RWPE2 (cell line): Measurements from ENCODE around the gene C2orf68.

Experiments
- ATAC-seq: fragments of 200-7000 bp; cut with Tn5 transposase; 3 replicates; pipeline ENCODE4 v1.9.1; 2021; ENCODE audit warnings: low read depth
- DNase-seq: peaks from one replicate; pipeline ENCODE4 v3.0.0-alpha.2; 2020; ENCODE audit warnings: low spot score
- H3K27ac ChIP-seq: fragments of 450-650 bp; 2 replicates; pipeline ENCODE4 v1.5.1; 2017; ENCODE audit warnings: mild to moderate bottlenecking; ENCODE audit not compliant: poor library complexity, severe bottlenecking
- H3K27me3 ChIP-seq: fragments of 250-450 bp; sonication (Bioruptor Pico); 2 replicates; pipeline ENCODE4 v1.5.1; 2021; ENCODE audit warnings: mild to moderate bottlenecking, moderate library complexity; ENCODE audit not compliant: insufficient read depth, poor library complexity, severe bottlenecking
- H3K36me3 ChIP-seq: fragments of 250-450 bp; sonication (Bioruptor Pico); 2 replicates; pipeline ENCODE4 v1.5.1; 2020; ENCODE audit warnings: low read depth, mild to moderate bottlenecking, moderate library complexity
- H3K4me1 ChIP-seq: fragments of 250-450 bp; sonication (Bioruptor Pico); 2 replicates; pipeline ENCODE4 v1.5.1; 2021; ENCODE audit warnings: mild to moderate bottlenecking, moderate library complexity; ENCODE audit not compliant: insufficient read depth, poor library complexity, severe bottlenecking
- H3K4me3 ChIP-seq: fragments of 250-450 bp; sonication (Bioruptor Pico); 2 replicates; pipeline ENCODE4 v1.5.1; 2021; ENCODE audit warnings: mild to moderate bottlenecking, moderate library complexity; ENCODE audit not compliant: severe bottlenecking
- H3K9me3 ChIP-seq: fragments of 250-450 bp; sonication (Bioruptor Pico); 2 replicates; pipeline ENCODE4 v1.5.1; 2021; ENCODE audit warnings: mild to moderate bottlenecking, moderate library complexity; ENCODE audit not compliant: severe bottlenecking
- TF ChIP-seq, protein P1 (sequence below): fragments of 450-650 bp; IDR thresholded peaks from one replicate; pipeline ENCODE4 v1.5.1; 2017; ENCODE audit warnings: mild to moderate bottlenecking, moderate library complexity; ENCODE audit not compliant: poor library complexity, severe bottlenecking

C2orf68 gene

DNA sequence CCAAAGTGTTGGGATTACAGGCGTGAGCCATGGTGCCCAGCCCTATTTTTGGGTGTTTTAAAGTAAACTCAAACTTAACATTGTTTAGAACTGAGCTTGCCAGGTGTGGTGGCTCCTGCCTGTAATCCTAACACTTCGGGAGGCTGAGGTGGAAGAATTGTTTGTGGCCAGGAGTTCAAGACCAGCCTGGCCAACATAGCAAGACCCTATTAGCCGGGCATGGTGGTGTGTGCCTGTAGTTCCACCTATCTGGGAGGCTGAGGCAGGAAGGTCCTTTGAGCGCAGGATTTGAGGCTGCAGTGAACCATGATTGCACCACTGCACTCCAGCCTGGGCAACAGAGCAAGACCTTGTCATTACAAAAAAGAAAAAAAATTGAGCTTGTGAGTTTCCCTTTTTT is 38.6 kb upstream of the C2orf68 start:
- Histone ChIP-seq H3K27ac (peak overlapping the region; percentile 25), H3K4me3 (no peak overlapping the region), H3K36me3 (peaks cover 68% of the 10 kb centered on the region), H3K9me3 (no peaks in the 10 kb centered on the region), H3K27me3 (no peaks in the 10 kb centered on the region), H3K4me1 (peaks cover 12% of the 10 kb centered on the region)
- ATAC-seq = no peak
- TF ChIP-seq, protein P1, sequence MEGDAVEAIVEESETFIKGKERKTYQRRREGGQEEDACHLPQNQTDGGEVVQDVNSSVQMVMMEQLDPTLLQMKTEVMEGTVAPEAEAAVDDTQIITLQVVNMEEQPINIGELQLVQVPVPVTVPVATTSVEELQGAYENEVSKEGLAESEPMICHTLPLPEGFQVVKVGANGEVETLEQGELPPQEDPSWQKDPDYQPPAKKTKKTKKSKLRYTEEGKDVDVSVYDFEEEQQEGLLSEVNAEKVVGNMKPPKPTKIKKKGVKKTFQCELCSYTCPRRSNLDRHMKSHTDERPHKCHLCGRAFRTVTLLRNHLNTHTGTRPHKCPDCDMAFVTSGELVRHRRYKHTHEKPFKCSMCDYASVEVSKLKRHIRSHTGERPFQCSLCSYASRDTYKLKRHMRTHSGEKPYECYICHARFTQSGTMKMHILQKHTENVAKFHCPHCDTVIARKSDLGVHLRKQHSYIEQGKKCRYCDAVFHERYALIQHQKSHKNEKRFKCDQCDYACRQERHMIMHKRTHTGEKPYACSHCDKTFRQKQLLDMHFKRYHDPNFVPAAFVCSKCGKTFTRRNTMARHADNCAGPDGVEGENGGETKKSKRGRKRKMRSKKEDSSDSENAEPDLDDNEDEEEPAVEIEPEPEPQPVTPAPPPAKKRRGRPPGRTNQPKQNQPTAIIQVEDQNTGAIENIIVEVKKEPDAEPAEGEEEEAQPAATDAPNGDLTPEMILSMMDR = no peak
- DNase-seq = no peak

DNA sequence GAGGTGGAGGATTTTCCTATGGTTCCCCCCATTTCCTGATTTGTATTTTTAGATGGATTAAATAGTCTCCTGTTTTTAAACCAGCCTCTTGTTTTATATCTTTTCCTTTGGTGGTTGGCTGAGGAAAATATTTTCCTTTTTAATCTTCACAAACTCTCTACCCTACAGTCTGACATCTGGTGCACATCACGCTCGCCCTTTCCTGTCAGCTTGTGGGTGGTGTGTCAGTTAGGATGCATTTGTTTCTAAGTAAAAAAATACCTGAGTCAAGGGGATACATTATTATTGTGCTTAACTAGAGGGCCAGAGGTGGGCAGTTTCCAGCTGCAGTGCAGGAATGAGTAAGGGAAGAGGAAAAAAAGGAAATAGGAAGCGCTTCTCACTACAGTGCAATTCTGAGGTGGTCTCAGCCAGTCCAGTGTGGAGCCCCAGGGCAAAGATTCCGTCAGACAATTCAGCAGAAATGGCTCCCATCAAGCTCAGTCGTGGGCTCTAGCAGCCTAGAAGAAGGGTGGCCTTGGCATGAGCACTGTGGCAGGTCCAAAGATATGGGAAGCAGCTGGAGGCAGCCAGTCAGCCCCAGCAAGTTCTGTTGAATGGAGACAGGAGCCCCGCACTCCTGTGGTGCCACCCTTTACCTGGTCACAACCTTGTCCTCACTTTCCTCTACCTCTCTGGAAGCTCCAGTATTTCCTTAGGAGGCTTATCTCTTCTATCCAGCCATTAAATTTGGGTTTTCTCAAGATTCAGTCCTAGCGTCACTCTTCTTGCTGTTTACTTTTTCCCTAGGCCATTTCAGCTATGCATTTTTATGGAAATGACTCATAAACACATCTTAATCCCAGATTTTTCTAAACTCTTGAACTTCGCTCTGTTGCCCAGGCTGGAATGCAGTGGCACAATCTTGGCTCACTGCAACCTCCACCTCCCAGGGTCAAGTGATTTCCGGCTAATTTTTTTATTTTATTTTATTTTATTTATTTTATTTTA is 37.6 kb upstream of the C2orf68 start:
- peak overlapping the region; percentile 25 for H3K27ac ChIP-seq

DNA sequence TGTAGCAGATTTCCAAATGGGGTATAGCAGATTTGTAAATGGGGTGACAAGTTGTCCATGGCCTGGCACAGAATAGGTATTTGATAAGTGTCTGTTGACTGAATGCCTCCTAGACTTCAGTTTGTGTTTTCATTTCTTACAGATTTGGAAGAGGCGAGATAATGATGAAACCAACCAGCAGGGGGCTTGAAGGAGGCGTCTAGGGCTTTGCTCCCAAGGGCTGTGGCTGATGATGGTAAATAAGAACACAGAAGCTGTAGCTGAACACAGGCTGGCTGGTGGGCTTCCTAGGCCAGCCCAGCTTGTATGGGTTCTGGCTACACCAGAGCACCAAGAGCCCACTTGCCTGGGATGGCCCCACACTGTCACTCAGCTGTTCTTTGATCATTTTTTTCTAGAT is 36.8 kb upstream of the C2orf68 start:
- H3K36me3 ChIP-seq = peaks cover 85% of the 10 kb centered on the region
- no peak overlapping the region for H3K27ac ChIP-seq
- no peak overlapping the region for H3K4me3 ChIP-seq
- TF ChIP-seq, protein P1 = peak; percentile 39
- peak; percentile 45; the same call in 1 of the 3 replicates for ATAC-seq
- no peaks in the 10 kb centered on the region for H3K9me3 ChIP-seq
- H3K27me3 ChIP-seq = no peaks in the 10 kb centered on the region
- no peak for DNase-seq
- H3K4me1 ChIP-seq = peaks cover 12% of the 10 kb centered on the region

More for the DNA sequence above, 37.6 kb upstream of the C2orf68 start:
- no peak for DNase-seq
- ATAC-seq = peak; percentile 63
- Histone ChIP-seq H3K27me3 (no peaks in the 10 kb centered on the region), H3K4me1 (peaks cover 12% of the 10 kb centered on the region), H3K36me3 (peaks cover 77% of the 10 kb centered on the region), H3K4me3 (no peak overlapping the region), H3K9me3 (no peaks in the 10 kb centered on the region)
- TF ChIP-seq, protein P1 = no peak

DNA sequence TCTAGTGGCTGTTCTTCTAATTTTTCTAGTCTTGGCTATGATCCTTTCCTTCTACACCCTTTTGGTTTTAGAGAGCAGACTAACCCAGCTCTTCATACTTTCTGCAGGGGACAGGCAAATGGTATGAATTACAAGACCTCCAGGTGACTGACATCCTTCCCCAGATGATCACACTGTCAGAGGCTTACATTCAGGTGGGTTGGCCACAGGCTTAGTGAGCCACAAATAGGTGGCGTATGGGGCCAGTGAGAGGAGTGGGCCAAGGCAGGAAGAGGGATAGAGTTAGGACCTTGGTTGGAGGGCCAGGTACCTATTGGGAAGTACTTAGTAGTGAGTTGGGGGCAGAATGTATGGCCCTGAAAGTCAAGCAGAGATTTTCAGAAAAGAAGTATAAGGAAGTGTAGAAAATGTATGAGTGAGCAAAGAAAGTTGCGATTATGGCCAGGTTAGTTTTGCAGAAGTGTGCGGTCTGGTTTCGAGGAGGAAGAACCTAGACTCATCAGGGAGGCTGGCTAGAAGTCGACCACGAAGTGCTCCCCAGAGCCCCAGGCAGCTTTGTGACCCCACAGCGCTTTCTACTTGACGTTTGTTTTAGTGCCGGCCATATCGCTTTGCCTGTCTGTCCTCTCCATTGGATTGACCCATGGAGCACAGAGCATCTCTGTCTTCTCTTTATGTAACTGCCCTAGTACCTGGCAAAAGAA is 36.1 kb upstream of the C2orf68 start:
- DNase-seq (no peak), ATAC-seq (no peak)
- peaks cover 12% of the 10 kb centered on the region for H3K4me1 ChIP-seq
- no peak overlapping the region for H3K4me3 ChIP-seq
- H3K27ac ChIP-seq = no peak overlapping the region
- H3K9me3 ChIP-seq = no peaks in the 10 kb centered on the region
- H3K27me3 ChIP-seq = no peaks in the 10 kb centered on the region
- TF ChIP-seq, protein P1 = no peak
- H3K36me3 ChIP-seq = peaks cover 85% of the 10 kb centered on the region
